Measurements from ENCODE around the gene LATS2. TPM values are rescaled to one million over a fixed set of nuclear protein-coding genes. Genes with fewer than 3 reads are reported as not detected.

The LATS2 gene
- total RNA-seq, 1 experiment from 2014 or later, result 18.8 TPM

DNA sequence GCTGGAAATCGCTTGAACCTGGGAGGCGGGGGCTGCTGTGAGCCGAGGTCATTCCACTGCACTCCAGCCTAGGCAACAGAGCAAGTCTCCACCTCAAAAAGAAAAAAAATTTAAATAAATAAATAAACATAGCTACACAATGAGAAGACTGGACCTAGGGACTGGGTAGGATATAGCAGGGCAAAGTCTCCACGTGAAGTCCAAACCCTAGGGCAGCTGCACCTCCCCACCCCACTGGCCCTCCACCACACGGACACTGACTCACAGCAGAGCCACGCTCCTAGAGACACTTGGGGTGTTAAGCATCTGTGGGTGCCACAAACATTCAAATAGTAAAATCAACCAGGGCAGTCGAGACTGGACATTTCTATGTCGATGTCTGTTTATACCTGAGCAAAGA is 7.1 kb downstream of the LATS2 start:
- DNase-seq (ENCODE audit: low read depth, low spot score) (no peak), ATAC-seq (no peak)
- intact Hi-C loops (cut with micrococcal nuclease), result no loop called here
- H3K79me2 ChIP-seq (ENCODE audit: insufficient read depth, low read length), result peaks cover 97% of the 10 kb centered on the region
- no peaks in the 10 kb centered on the region for H3K27me3 ChIP-seq (ENCODE audit: insufficient read depth, low read length)
- peaks cover 9 to 10% of the 10 kb centered on the region in 2 experiments for H3K4me1 ChIP-seq (ENCODE audit: control insufficient read depth in 1 of 2, insufficient read depth in 2 of 2, low read length in 2 of 2)
- no peak for TF ChIP-seq TCF7L2 (IDR thresholded peaks at IDR 0.05; ENCODE audit: borderline replicate concordance, extremely low read depth, insufficient read depth, insufficient read length)
- TF ChIP-seq POLR2AphosphoS5 (IDR thresholded peaks at IDR 0.05; ENCODE audit: low read depth, low read length), result no peak
- no peak overlapping the region for H3K4me3 ChIP-seq (replicated peaks in 1 of 2; ENCODE audit: low read depth in 1 of 2, low read length in 2 of 2)
- ChIA-PET RAD21 (ENCODE audit: low non-redundant PET in 1 of 2, low total read pairs in 2 of 2, uncharacterized antibody in 2 of 2, unreplicated experiment in 2 of 2) (interaction anchor here in 1 of 2 experiments (0.6 kb wide), 1 partner anchor 8 kb away, joined by 3 read pairs; no protein-coding TSS in a partner anchor), POLR2A (no interaction called here), CTCF (no interaction called here)
- H3K36me3 ChIP-seq (ENCODE audit: control insufficient read depth in 1 of 2, insufficient read depth in 2 of 2, low read length in 2 of 2), result no peaks in the 10 kb centered on the region
- no TSS peak for BruUV-seq (replicated peaks)
- H3K4me2 ChIP-seq (ENCODE audit: low read length), result no peak overlapping the region
- no peak overlapping the region for H2AFZ ChIP-seq (ENCODE audit: low read depth, low read length, poor library complexity, severe bottlenecking)
- H3K9me3 ChIP-seq (ENCODE audit: control insufficient read depth in 1 of 2, insufficient read depth in 1 of 2, low read depth in 1 of 2, low read length in 2 of 2), result no peaks in the 10 kb centered on the region
- H3K9me2 ChIP-seq (ENCODE audit: insufficient read depth), result no peaks in the 10 kb centered on the region
- H3K9ac ChIP-seq (ENCODE audit: low read length), result no peak overlapping the region
- no peaks in the 10 kb centered on the region for H4K20me1 ChIP-seq (ENCODE audit: insufficient read depth)
- no peak overlapping the region for H3K27ac ChIP-seq (ENCODE audit: low read depth, low read length)

DNA sequence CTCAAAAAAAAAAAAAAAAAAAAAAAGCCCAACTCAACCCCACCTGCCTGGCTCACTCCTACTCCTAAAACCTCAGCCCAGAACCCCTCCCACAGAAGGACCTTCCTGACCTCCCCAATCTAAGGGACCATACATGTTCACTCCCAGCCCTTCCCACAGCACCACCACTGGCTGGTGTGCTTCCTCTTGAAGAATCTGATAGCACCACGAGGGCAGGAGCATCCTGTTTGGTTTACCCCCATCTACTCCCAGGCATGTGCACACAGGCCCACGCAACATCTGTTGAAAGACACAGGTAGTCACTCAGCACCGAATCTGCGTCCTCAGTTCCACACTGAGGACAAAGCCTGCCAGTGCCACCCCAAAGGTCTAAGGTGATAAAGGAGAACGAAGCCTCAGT is 8.2 kb downstream of the LATS2 start:
- no peak for ATAC-seq
- H3K4me2 ChIP-seq (ENCODE audit: low read length), result no peak overlapping the region
- no peak overlapping the region for H2AFZ ChIP-seq (ENCODE audit: low read depth, low read length, poor library complexity, severe bottlenecking)
- BruUV-seq (replicated peaks), result no TSS peak
- peaks cover 95% of the 10 kb centered on the region for H3K79me2 ChIP-seq (ENCODE audit: insufficient read depth, low read length)
- intact Hi-C loops (cut with micrococcal nuclease), result no loop called here
- no peaks in the 10 kb centered on the region for H3K27me3 ChIP-seq (ENCODE audit: insufficient read depth, low read length)
- H3K27ac ChIP-seq (ENCODE audit: low read depth, low read length), result no peak overlapping the region
- no peaks in the 10 kb centered on the region for H3K9me2 ChIP-seq (ENCODE audit: insufficient read depth)
- 0 out of 4 replicates have a peak, but pooled peaks cover 0 to 1% of the 10 kb centered on the region in 2 experiments for H3K36me3 ChIP-seq (ENCODE audit: control insufficient read depth in 1 of 2, insufficient read depth in 2 of 2, low read length in 2 of 2)
- POLR2A ChIA-PET, result no interaction called here
- H3K9ac ChIP-seq (ENCODE audit: low read length), result no peak overlapping the region
- no peak overlapping the region for H3K4me3 ChIP-seq (replicated peaks in 1 of 2; ENCODE audit: low read depth in 1 of 2, low read length in 2 of 2)
- DNase-seq (ENCODE audit: low read depth, low spot score), result no peak
- H3K9me3 ChIP-seq (ENCODE audit: control insufficient read depth in 1 of 2, insufficient read depth in 1 of 2, low read depth in 1 of 2, low read length in 2 of 2), result no peaks in the 10 kb centered on the region
- no peaks in the 10 kb centered on the region for H4K20me1 ChIP-seq (ENCODE audit: insufficient read depth)
- CTCF ChIA-PET, result no interaction called here
- no peaks in the 10 kb centered on the region for H3K4me1 ChIP-seq (ENCODE audit: control insufficient read depth in 1 of 2, insufficient read depth in 2 of 2, low read length in 2 of 2)
- RAD21 ChIA-PET (ENCODE audit: low non-redundant PET in 1 of 2, low total read pairs in 2 of 2, uncharacterized antibody in 2 of 2, unreplicated experiment in 2 of 2), result interaction anchor here in 1 of 2 experiments (0.7 kb wide), 1 partner anchor 109 kb away, joined by 3 read pairs; no protein-coding TSS in a partner anchor
- TF ChIP-seq SIN3A (IDR thresholded peaks at IDR 0.05; ENCODE audit: low read depth) (no peak), FOSL1 (IDR thresholded peaks at IDR 0.05; ENCODE audit: low read depth) (no peak), EGR1 (IDR thresholded peaks at IDR 0.05; ENCODE audit: low read depth) (no peak), SRF (IDR thresholded peaks at IDR 0.05; ENCODE audit: low read depth) (no peak), CBX3 (IDR thresholded peaks at IDR 0.05; ENCODE audit: low read depth) (no peak), ZNF274 (IDR thresholded peaks at IDR 0.05; ENCODE audit: low read depth, low read length) (no peak), ELF1 (IDR thresholded peaks at IDR 0.05; ENCODE audit: borderline replicate concordance, low read depth) (no peak), EZH2 (IDR thresholded peaks at IDR 0.05) (no peak), EZH2phosphoT487 (IDR thresholded peaks at IDR 0.05; ENCODE audit: borderline replicate concordance) (no peak), CEBPB (IDR thresholded peaks at IDR 0.05; ENCODE audit: low read depth) (no peak), POLR2AphosphoS5 (IDR thresholded peaks at IDR 0.05; ENCODE audit: low read depth, low read length) (no peak), POLR2A (IDR thresholded peaks at IDR 0.05; ENCODE audit: borderline replicate concordance, extremely low read depth, insufficient read depth, insufficient read length) (no peak), SP1 (IDR thresholded peaks at IDR 0.05; ENCODE audit: low read depth) (no peak), RAD21 (IDR thresholded peaks at IDR 0.05; ENCODE audit: low read depth) (no peak), ZFX (IDR thresholded peaks at IDR 0.05) (no peak)
- TF ChIP-seq, protein P1, sequence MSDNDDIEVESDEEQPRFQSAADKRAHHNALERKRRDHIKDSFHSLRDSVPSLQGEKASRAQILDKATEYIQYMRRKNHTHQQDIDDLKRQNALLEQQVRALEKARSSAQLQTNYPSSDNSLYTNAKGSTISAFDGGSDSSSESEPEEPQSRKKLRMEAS (IDR thresholded peaks at IDR 0.05), result no peak
- TF ChIP-seq, protein P2, sequence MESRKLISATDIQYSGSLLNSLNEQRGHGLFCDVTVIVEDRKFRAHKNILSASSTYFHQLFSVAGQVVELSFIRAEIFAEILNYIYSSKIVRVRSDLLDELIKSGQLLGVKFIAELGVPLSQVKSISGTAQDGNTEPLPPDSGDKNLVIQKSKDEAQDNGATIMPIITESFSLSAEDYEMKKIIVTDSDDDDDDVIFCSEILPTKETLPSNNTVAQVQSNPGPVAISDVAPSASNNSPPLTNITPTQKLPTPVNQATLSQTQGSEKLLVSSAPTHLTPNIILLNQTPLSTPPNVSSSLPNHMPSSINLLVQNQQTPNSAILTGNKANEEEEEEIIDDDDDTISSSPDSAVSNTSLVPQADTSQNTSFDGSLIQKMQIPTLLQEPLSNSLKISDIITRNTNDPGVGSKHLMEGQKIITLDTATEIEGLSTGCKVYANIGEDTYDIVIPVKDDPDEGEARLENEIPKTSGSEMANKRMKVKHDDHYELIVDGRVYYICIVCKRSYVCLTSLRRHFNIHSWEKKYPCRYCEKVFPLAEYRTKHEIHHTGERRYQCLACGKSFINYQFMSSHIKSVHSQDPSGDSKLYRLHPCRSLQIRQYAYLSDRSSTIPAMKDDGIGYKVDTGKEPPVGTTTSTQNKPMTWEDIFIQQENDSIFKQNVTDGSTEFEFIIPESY (IDR thresholded peaks at IDR 0.05; ENCODE audit: extremely low read depth, insufficient replicate concordance, low read length), result no peak
- TF ChIP-seq, protein P3, sequence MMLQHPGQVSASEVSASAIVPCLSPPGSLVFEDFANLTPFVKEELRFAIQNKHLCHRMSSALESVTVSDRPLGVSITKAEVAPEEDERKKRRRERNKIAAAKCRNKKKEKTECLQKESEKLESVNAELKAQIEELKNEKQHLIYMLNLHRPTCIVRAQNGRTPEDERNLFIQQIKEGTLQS (IDR thresholded peaks at IDR 0.05), result no peak

Measured in HCT116 (cell line).